Measurements from ENCODE around the gene CTCFL.

GRCh38 chr20:57553376-57554018 is 28.6 kb upstream of the CTCFL start:
- TF ChIP-seq EZH2phosphoT487 (IDR thresholded peaks at IDR 0.05; ENCODE audit: insufficient read depth, low read depth), result no peak
- TF ChIP-seq EZH2 (IDR thresholded peaks at IDR 0.05; ENCODE audit: insufficient read depth, poor library complexity, severe bottlenecking), result no peak

Measured in GM23248 (cell line).